ENCODE measurements around the gene RBM4. TPM values are rescaled to one million over a fixed set of nuclear protein-coding genes. Genes with fewer than 3 reads are reported as not detected.
"Not testable (repeated sequence)": the region's sequence is repeated elsewhere in the genome, so short reads cannot be mapped to it uniquely, and the experiment has no call there.

RBM4 gene
- total and polyA plus RNA-seq, 2 of the 13 experiments (the other 11 are each of a cell fraction or from before 2014, with no cell fraction given): 126 to 136 TPM

- intact Hi-C loops (cut with micrococcal nuclease; ENCODE audit: unreplicated experiment): loop anchor here (2.0 kb wide), 1 partner anchor 47 kb away; the partner anchor contains the start of genes CCDC87 and CCS
- ATAC-seq; CTCF ChIA-PET (ENCODE audit: low intra/inter-chr PET ratio, low total read pairs); H3K27me3 ChIP-seq (ENCODE audit: control insufficient read depth in 1 of 2, insufficient read depth in 2 of 2, low read length in 2 of 2); DNase-seq (ENCODE audit: low spot score); BruUV-seq (replicated peaks); H3K9me3 ChIP-seq (ENCODE audit: low read length); FAIRE-seq; H3K27ac ChIP-seq (ENCODE audit: extremely low read length, insufficient read depth, low read length); H2AFZ ChIP-seq (ENCODE audit: low read length); in situ Hi-C loops (cut with HindIII; ENCODE audit: extremely low pct_ligation_motif_present, low pct_unique_long_range_greater_than_20kb): not testable (repeated sequence)
- POLR2A ChIA-PET: interaction anchor here (2.2 to 10.0 kb wide), 6 partner anchors 8 to 50 kb away, joined by 6 to 211 read pairs (median 40); partner anchors contain the start of genes CCDC87, CCS and RBM14
- H3K4me1 ChIP-seq (ENCODE audit: insufficient read depth, low read length): peaks cover 77% of the 10 kb centered on the region
- peak; percentile 42; the same call in 1 of the 2 replicates for TF ChIP-seq ZBTB38 (CRISPR knock-in tag; IDR thresholded peaks at IDR 0.05)
- H3K4me2 ChIP-seq (ENCODE audit: low read depth, low read length): peak overlapping the region; percentile 88
- H3K36me3 ChIP-seq (replicated peaks in 1 of 2; ENCODE audit: control insufficient read depth in 1 of 2, insufficient read depth in 2 of 2, low read length in 2 of 2): peaks cover 10 to 36% of the 10 kb centered on the region in 2 experiments
- H3K4me3 ChIP-seq (replicated peaks in 1 of 3; ENCODE audit: insufficient read depth in 1 of 3, low read depth in 2 of 3, low read length in 3 of 3): peak overlapping the region; percentile 44 to 90 (median 87); a peak in 5 of 6 replicates
- H3K79me2 ChIP-seq (ENCODE audit: insufficient read depth, low read length): peaks cover 84% of the 10 kb centered on the region
- WGBS (ENCODE audit: low lambda C conversion rate): 93% methylated on average over 6 of the region's 10 CpGs
- H3K9ac ChIP-seq (ENCODE audit: insufficient read depth, low read depth, low read length): peak overlapping the region; percentile 97
- peaks cover 65% of the 10 kb centered on the region for H4K20me1 ChIP-seq (ENCODE audit: insufficient read depth, low read length)
These were observed 1.4 kb downstream of the RBM4 start for GRCh38 chr11:66639814-66640340.

- 64% methylated on average over 3 of the region's 3 CpGs for WGBS (ENCODE audit: low lambda C conversion rate)
- Histone ChIP-seq H3K9ac (ENCODE audit: insufficient read depth, low read depth, low read length) (peak overlapping the region; percentile 28; the same call in 1 of the 2 replicates), H3K27ac (ENCODE audit: extremely low read length, insufficient read depth, low read length) (no peak overlapping the region), H2AFZ (ENCODE audit: low read length) (no peak overlapping the region), H3K27me3 (ENCODE audit: control insufficient read depth in 1 of 2, insufficient read depth in 2 of 2, low read length in 2 of 2) (no peaks in the 10 kb centered on the region; a peak in 1 of 5 replicates), H4K20me1 (ENCODE audit: insufficient read depth, low read length) (peaks cover 79% of the 10 kb centered on the region), H3K36me3 (replicated peaks in 1 of 2; ENCODE audit: control insufficient read depth in 1 of 2, insufficient read depth in 2 of 2, low read length in 2 of 2) (peaks cover 18 to 55% of the 10 kb centered on the region in 2 experiments), H3K9me3 (ENCODE audit: low read length) (no peaks in the 10 kb centered on the region), H3K4me1 (ENCODE audit: insufficient read depth, low read length) (peaks cover 76% of the 10 kb centered on the region), H3K4me3 (replicated peaks in 1 of 3; ENCODE audit: insufficient read depth in 1 of 3, low read depth in 2 of 3, low read length in 3 of 3) (peak overlapping the region; percentile 19 to 44 (median 25); a peak in 3 of 6 replicates), H3K4me2 (ENCODE audit: low read depth, low read length) (peak overlapping the region; percentile 88), H3K79me2 (ENCODE audit: insufficient read depth, low read length) (peaks cover 92% of the 10 kb centered on the region)
- ATAC-seq (no peak), FAIRE-seq (no peak), DNase-seq (ENCODE audit: low spot score) (no peak)
- intact Hi-C loops (cut with micrococcal nuclease; ENCODE audit: unreplicated experiment) (no loop called here), in situ Hi-C loops (cut with HindIII; ENCODE audit: extremely low pct_ligation_motif_present, low pct_unique_long_range_greater_than_20kb) (no loop called here)
- BruUV-seq (replicated peaks): no TSS peak
- ChIA-PET POLR2A (interaction anchor here (10.0 kb wide), 1 partner anchor 21 kb away, joined by 211 read pairs; the partner anchor contains the start of gene RBM14), CTCF (ENCODE audit: low intra/inter-chr PET ratio, low total read pairs) (no interaction called here)
- no peak for TF ChIP-seq KAT8 (CRISPR knock-in tag; IDR thresholded peaks at IDR 0.05)
- no peak for TF ChIP-seq BORCS8-MEF2B (CRISPR knock-in tag; IDR thresholded peaks at IDR 0.05)
- TF ChIP-seq MIER2 (CRISPR knock-in tag; IDR thresholded peaks at IDR 0.05): no peak
- TF ChIP-seq ZNF644 (CRISPR knock-in tag; IDR thresholded peaks at IDR 0.05; ENCODE audit: low read depth): no peak
- no peak for TF ChIP-seq XRCC5 (optimal IDR thresholded peaks at IDR 0.05; ENCODE audit: low read length)
- TF ChIP-seq ZNF879 (CRISPR knock-in tag; IDR thresholded peaks at IDR 0.05): no peak
- TF ChIP-seq, protein P1, sequence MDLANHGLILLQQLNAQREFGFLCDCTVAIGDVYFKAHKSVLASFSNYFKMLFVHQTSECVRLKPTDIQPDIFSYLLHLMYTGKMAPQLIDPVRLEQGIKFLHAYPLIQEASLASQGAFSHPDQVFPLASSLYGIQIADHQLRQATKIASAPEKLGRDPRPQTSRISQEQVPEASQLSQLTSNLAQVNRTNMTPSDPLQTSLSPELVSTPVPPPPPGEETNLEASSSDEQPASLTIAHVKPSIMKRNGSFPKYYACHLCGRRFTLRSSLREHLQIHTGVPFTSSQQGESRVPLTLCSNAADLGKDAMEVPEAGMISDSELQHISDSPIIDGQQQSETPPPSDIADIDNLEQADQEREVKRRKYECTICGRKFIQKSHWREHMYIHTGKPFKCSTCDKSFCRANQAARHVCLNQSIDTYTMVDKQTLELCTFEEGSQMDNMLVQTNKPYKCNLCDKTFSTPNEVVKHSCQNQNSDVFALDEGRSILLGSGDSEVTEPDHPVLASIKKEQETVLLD (CRISPR knock-in tag; IDR thresholded peaks at IDR 0.05; ENCODE audit: low read depth): no peak
- no peak for TF ChIP-seq ZNF10 (CRISPR knock-in tag; IDR thresholded peaks at IDR 0.05; ENCODE audit: borderline replicate concordance, low read depth)
- TF ChIP-seq, protein P2, sequence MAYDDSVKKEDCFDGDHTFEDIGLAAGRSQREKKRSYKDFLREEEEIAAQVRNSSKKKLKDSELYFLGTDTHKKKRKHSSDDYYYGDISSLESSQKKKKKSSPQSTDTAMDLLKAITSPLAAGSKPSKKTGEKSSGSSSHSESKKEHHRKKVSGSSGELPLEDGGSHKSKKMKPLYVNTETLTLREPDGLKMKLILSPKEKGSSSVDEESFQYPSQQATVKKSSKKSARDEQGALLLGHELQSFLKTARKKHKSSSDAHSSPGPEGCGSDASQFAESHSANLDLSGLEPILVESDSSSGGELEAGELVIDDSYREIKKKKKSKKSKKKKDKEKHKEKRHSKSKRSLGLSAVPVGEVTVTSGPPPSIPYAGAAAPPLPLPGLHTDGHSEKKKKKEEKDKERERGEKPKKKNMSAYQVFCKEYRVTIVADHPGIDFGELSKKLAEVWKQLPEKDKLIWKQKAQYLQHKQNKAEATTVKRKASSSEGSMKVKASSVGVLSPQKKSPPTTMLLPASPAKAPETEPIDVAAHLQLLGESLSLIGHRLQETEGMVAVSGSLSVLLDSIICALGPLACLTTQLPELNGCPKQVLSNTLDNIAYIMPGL (CRISPR knock-in tag; IDR thresholded peaks at IDR 0.05; ENCODE audit: borderline replicate concordance in 1 of 2, low read depth in 1 of 2): no peak
- no peak for TF ChIP-seq FUBP1 (CRISPR knock-in tag; IDR thresholded peaks at IDR 0.05; ENCODE audit: borderline replicate concordance)
These were observed 3.3 kb downstream of the RBM4 start for GRCh38 chr11:66641834-66642233.

All from HepG2 (cell line).